Stimulated activated CD8-positive, alpha-beta memory T cell treated with anti-CD3 and anti-CD28 coated beads, Interleukin-2, amount 100 ng/mL, for 48 hours (primary cell): ENCODE measurements around the gene AMBP.

ENCODE experiments used
- DNase-seq, 2 donors: peaks; one replicate each; pipeline ENCODE4 v3.0.0-alpha.2; 2020; ENCODE audit warnings: low read depth in 2 of 2

AMBP gene

DNA sequence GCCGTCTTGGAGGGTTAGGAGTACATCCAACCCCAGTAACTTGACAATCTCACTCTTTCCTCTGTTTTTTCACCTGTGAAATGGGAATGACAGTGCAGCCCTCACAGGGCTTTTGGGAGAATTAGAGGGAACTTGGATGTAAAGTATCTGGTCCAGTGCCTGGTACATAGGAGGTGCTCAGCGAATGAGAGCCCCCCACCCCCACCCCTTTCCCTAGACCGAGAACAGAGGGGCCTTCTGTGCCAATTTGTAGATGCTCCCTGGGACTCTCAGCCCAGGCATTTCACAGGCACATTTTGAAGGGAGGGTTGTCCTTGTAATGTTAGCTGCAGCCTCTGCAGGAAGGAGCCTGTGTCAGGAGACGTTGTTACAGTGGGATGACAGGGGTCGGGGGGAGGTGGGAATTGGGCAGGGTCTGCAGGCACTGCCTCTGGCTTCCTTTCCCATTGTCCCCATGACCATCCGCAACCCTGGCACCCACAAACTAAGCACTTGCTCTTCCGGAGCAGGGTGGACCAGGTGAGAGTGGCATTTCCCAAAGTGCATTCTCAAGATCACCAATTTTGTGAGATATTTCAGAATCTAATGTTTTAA is 47.0 kb downstream of the AMBP start:
- no peak for DNase-seq

- DNase-seq, result no peak
Measured at GRCh38 chr9:114030364-114030763, 47.7 kb downstream of the AMBP start.

- no peak for DNase-seq
Measured at GRCh38 chr9:114029311-114030170, 48.6 kb downstream of the AMBP start.

- no peak for DNase-seq
Measured at GRCh38 chr9:114028646-114029045, 49.5 kb downstream of the AMBP start.

GRCh38 chr9:114027863-114028465 is 50.1 kb downstream of the AMBP start:
- no peak for DNase-seq

DNA sequence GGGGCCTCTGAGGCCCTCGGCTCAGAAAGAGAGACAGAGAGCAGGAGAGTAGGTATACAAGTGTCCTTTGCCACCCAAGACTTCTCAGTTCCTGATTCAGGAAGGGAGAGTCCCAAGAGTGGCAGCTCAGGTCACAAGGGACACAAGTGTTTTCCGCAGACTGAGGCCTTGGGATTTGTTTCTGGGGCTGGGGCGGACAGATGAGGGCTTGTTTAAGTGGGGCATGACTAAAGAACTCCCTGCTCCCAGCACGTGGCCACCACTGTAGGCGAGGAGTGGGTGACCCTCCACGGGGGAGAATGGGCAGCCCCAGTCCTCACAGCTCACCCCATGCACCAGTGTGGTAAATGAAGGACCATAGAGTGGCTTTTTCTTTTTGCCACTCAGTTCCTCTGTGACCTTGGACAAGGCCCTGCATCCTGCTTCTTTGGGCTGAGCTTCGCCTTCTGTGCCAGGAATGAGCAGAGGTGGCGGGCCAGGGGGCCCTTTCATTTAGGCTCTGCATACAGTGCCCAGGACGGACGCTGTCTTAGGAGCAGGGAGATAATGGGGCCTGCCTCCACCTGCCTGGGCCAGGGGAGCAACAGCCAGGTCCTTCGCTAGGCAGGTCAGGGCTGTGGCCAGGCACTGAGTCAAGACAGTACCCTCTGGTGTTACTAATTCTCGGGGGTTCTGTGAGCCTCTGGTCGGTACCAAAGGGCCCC is 50.8 kb downstream of the AMBP start:
- DNase-seq, result no peak

DNA sequence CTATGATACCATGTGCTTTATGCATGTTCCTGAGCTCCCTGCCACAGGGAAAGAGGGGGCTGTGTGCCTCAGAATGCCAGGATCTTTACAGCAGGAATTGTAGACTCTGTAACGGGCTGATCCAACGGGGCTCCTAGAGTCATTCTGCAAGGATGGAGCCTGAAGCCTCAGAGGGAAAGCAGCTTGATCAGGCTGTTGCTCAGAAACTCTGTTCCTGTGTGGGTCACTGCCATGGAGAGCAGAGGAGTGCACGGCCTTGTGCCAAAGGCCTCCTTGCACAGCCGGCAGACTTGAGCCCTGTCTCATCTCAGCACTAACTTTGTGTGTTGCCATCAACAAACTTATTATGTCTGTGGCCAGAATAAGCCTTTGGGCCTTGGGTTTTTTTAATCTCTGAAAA is 51.8 kb downstream of the AMBP start:
- no peak for DNase-seq

GRCh38 chr9:114025760-114026159 is 52.3 kb downstream of the AMBP start:
- DNase-seq, result no peak

GRCh38 chr9:114025196-114025753 is 52.8 kb downstream of the AMBP start:
- DNase-seq, result no peak

DNA sequence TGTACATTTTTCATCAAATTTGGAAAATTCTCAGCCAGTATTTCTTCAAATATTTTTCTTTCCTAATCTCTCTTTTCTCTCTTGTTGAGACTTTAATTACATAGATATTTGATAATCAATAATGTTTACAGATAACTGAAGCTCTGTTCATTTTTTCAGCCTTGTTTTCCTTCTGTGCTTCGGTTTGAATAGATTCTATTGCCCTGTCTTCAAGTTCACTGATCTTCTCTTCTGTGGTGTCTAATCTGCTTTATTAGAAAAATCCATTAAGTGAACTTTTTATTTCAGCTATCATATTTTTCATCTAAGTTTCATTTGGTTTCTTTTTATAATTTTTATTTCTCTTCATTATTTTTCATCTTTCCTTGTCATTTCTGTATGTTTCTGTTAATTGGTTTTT is 54.1 kb downstream of the AMBP start:
- no peak for DNase-seq

DNA sequence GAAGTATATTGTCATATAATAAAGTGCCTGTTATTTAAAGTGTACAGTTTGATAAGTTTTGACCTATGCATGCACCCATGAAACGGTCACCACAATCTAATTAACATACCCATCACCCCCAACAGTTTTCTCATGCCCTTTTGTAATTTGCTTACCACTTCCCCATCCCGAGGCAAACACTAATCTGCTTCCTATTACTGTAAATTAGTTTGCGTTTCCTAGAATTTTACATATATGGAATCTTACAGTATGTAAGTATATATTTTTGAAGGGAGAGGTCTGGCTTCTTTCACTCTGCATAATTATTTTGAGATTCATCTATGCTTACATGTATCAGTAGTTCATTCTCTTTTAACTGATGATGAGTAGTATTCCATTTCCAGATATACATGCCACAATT is 56.5 kb downstream of the AMBP start:
- DNase-seq, result no peak

- DNase-seq, result no peak
Measured at GRCh38 chr9:114017741-114018715, 60.1 kb downstream of the AMBP start.

DNA sequence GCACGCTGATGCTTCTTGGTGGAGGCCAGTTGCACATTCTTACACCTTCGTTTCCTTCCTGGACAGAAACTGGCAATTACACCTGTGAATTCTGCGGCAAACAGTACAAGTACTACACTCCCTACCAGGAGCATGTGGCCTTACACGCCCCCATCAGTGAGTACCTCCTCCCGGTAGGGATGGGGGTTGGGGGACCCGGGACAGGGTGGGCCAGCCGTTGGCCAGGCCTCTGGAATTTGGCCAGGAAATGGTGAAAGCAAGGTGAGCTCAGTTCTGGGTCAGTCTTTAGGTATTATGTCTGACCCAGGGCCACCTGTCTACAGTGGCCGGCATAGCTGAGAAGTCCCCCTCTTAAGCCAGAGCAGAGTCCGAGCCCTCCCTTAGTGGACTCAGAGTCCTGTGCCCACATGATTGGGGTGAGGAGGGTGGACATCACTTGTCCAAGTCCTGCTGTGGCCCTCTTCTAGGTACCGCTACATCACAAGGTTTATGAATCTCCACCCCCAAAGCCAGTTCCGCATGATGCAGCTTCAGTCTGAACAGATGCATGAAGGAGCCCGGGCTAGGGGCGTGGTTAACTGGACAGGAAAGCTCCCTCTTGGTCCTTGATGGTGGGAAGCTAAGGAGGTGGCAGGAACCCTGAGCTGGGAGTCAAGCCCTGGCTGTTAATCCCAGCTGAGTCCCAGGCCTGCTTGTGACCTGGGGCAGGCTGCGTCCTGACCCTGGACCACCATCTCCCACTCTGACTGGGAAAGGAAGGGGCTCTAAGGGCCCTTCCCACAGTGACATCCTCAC is 61.3 kb downstream of the AMBP start:
- DNase-seq, result no peak

DNA sequence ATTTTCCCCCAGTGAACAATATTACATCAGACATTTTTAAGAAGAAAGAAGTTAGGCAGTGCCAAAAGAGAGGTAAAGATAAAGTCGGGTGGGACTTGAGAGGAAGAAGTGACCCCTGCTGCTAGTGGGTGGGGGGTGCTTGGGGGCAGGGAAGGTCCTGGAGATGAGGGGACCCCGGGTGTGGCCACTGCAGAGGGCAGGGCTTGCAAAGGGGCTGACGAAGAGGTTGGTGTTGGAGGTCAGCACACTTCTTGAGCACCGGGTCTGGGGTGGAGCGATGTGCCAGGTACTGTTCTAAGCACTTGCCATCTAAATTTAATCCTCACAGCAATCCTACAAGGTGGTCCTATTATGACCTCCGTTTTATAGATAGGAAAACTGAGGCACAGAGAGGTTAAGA is 62.0 kb downstream of the AMBP start:
- no peak for DNase-seq

DNA sequence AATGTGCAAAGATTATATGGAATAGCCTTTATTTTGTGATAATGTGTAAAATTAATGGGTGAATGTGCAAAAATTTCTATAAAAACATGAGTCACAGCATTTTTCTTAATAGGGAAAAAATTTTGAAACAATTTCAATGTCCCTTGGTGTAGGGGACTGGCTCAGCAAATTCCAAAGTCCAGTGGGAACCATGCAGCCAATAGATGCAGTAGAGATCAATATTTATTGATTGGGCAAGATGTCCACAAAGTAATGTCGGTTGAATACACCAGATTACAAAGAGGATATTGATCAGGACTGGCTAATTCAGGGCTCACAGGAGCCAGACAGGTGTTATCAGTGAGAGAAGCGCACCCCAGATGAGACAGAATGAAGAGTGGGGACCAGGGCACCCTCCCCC is 62.5 kb downstream of the AMBP start:
- DNase-seq, result no peak

DNA sequence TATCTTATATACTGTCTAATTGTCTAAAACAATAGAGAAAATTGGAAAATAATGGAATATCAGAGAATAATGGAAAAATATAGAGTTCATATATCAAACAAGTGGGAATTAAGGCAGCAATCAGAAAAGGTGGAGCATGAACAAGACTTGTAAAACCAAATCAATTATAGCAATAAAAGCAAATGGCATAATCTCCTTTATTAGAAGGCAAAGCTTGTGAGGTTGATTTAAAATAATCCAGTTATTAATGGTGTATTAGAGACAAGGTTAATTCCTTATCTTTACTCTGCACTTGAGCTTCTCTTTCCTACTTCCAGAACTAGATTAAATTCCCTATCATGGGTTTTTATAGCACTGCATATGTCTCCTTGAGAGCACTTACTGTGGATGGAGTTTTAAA is 64.1 kb downstream of the AMBP start:
- no peak for DNase-seq

GRCh38 chr9:114012126-114012525 is 66.0 kb downstream of the AMBP start:
- no peak for DNase-seq

DNA sequence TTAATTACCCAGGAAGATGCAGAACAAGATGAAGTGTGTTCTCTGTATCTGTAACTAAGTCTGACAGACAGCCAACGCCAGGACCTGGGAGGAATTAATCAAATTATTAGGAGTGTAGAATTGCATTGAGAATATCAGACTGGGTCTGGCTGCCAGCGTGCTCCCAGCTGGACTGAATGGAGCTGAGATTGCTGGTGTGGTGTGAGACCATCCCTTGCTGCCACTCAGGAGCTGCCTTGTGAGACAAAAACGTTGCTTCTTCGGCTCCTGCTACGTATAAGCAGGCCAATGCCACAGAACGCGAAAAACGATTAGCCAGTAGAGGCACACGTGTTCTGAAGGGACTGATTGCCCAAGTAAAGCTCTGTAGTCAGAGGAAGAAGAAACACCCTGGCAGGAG is 66.8 kb downstream of the AMBP start:
- no peak for DNase-seq
